GM19043 (cell line): Measurements from ENCODE around the gene RBM6.
"Not testable (repeated sequence)": the region's sequence is repeated elsewhere in the genome, so short reads cannot be mapped to it uniquely, and the experiment has no call there.

Experiments used
- ATAC-seq: cut with Tn5 transposase; IDR thresholded peaks from one replicate; pipeline ENCODE4 v1.9.1; 2021; ENCODE audit warnings: low read depth; ENCODE audit not compliant: unreplicated experiment

Gene RBM6

GRCh38 chr3:49939858-49940666 lies at the start of gene RBM6:
Gene RBM6, plus strand, starts transcription at chr3:49940150. Its CDS starts 22,492 bp downstream, at chr3:49962642.
- peak; percentile 94 for ATAC-seq

- ATAC-seq, result no peak
These were observed 44.2 kb upstream of the RBM6 start for GRCh38 chr3:49895791-49896190.

DNA sequence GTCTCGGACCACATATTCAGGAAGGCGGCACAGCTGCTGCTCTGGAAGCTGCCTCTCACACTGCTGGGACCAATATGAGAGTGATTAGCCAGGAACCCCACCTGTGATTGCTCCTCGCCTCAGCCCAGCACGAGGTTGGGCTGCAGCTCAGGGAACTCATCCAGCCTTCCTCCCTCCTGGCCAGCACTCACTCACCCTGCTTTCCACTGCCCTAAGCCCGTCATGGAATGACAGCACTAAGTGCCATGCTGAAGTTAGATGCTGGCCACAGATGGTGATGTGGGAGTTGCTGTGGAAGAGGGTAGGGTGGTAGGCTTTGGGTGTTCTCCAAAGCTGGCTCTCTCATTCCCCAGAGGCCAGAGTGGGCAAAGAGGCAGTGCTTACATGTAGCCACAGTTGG lies 43.6 kb upstream of the RBM6 start:
- no peak for ATAC-seq

DNA sequence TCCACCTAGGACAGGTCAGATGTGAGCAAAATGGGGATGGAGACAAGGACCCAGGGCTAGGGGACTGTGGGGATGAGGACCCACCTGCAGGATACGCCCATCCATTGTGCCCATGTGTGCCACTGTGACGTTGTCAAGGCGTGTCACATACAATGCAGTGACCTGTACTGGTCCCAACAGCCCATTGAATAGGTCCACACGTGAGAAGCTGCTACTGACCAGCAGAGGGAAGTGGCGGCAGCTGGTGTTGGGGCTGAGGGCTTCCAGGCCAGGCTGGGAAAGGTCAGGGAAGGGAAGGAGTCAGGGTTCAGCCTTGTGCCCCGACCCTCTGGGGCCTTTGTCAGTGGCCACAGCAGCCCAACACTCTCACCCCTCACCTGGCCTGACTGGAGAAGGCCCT lies 41.0 kb upstream of the RBM6 start:
- ATAC-seq, result no peak

DNA sequence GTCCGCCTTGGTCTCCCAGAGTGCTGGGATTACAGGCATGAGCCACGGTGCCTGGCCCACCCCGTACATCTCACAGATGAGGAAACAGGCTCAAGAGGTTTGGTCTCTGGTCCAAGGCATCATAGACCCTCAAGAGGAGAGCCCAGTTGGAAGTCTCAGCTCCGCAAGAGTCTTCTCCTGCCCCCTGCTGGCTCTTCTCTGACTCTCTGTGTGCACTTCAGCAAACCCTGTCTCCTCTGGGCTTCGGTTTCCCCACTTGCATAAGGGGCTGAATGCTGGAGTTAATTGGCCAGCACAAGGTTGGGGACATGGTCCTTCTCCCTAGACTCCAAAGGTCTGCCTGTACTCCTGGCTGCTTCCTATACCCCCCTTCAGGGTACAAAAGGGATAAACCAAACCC lies 40.1 kb upstream of the RBM6 start:
- ATAC-seq, result no peak

DNA sequence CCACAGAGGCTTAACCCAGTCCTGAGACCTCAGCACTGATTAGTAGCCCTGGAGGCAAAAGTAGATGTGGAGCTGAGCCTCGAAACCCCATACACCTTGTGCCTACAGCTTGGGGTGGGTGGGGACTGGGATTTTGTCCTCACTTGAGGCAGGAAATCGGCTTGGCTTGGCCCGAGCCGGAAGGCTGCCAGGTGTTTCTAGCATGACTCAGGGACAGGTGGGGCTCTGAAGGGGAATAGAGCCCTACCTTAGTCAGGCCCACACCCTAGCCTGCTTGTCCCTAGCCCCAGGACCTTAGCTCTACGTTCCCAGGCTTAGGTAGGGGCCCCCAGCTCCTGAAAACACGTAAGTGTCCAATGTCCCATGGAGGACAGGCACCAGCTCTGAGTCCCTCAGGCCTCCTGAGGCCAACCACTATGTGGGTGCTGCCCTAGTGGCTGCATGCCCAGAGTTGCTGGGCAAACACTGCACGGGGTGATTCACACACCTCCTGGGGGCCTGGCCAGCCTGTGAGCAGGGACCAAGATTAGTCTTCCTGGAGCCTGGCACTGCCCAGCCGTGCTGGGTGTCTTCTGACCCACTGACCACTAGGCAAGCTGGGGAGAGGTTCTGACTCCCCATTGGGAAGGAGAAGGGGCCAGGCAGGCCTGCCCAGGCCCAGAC lies 39.3 kb upstream of the RBM6 start:
- no peak for ATAC-seq

GRCh38 chr3:49901366-49902339 lies 38.3 kb upstream of the RBM6 start:
- ATAC-seq, result no peak

- no peak for ATAC-seq
These were observed 37.2 kb upstream of the RBM6 start for GRCh38 chr3:49902511-49903345.

- ATAC-seq, result peak; percentile 78
These were observed 36.2 kb upstream of the RBM6 start, which contains the start of gene MST1R for GRCh38 chr3:49903451-49904424. Gene MST1R, minus strand, starts transcription at chr3:49903873. Its CDS starts 264 bp downstream, at chr3:49903609.

DNA sequence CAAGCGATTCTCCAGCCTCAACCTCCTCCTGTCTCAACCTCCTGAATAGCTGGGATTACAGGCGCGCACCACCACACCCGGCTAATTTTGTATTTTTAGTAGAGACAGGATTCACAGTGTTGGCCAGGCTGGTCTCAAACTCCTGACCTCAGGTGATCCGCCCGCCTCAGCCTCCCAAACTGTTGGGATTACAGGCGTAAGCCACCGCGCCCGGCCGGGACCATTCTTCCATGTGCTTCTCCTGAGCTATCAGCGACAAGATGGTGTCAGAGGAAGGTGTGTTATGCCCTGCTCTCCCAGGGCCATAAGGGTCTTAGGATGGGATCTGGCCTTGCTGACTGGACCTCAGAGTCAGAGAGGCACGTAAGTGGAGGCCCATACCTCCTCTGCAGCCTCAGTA lies 35.5 kb upstream of the RBM6 start:
- not testable (repeated sequence) for ATAC-seq

- no peak for ATAC-seq
These were observed 33.7 kb upstream of the RBM6 start for GRCh38 chr3:49906073-49906743.

DNA sequence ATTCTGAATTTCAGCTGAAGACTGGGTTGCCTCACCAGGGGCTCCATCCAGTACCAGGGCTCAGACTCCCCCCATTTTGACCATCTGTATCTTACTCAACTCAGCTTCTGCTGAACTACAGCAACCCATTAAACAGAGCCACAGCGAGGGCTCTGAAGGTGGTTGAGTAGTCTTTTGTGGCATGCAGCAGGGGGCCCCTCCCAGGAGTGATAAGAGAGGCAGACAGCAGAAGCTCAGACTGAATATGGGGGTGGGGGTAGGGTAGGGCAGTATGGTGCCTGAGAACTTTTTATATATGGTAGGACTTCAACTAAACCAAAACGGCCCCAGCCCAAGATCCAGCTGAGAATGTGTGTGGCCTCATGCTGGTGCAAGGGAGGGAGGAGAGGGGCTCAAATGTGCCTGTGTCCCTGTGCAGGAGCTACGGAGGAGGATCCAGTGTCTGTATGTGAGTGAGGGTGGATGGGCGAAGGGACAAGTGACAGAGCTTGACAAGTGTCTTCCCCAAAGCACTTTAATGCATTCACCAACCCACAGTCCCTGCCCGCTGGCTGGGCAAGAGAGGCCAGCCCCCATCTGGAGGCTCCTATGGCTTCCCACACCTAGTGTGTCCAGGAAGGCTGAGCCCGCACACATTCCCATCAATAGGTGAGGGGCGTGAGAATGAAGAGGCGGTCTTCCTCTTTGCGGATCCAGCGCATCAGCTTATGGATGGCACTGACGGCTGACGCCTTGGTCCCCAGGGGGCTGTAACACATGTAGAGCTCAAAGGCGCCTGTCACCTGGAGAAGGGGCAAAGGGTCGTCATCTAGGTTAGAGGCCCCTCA lies 31.4 kb upstream of the RBM6 start:
- no peak for ATAC-seq

DNA sequence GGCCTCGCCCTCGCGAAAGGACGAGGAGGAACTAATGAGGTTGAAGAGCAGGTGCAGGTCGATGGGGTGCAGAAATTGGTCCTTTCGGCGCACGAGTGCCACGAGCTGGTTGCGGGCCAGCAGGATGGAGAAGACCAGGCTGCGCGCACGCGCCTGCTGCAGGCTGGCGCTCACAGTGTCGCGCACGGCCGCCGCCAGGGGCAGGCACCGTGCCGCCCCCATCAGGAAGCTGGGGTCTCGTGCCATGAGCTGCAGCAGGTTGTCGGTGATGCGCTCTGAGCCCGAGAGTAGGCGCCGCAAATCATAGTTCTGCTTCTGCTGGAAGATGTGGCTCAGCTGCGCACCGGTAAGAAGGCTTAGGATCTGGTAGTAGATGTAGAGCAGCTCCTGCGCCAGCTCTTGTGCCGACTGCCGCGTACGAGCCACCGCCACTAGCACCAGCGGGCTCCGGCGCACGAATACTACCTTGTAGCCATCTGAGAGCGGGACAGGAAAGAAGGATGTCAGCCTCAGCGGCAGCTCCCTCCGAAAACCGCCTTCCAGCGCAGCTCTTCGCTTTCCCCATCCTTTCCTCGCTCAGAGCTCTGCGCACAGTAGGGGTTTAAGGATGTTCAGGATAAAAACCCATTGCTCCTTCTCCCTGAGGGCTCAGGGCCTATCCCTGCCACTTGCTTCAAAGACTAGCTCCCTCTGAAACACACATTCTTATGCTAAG lies 29.4 kb upstream of the RBM6 start:
- no peak for ATAC-seq

DNA sequence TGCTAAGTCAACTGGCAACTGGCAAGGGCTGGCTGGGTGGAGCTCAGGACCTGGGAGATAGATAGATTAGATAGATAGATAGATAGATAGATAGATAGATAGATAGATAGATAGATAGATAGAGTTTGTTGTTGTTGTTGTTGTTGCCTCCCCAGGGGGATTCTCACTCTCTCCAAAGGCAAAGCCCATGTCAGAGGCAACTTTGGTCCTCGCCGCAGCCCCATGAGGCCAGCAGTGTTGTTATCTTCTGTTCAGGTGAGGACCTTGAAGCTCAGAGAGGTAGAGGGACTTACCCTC lies 28.9 kb upstream of the RBM6 start:
- ATAC-seq, result no peak

DNA sequence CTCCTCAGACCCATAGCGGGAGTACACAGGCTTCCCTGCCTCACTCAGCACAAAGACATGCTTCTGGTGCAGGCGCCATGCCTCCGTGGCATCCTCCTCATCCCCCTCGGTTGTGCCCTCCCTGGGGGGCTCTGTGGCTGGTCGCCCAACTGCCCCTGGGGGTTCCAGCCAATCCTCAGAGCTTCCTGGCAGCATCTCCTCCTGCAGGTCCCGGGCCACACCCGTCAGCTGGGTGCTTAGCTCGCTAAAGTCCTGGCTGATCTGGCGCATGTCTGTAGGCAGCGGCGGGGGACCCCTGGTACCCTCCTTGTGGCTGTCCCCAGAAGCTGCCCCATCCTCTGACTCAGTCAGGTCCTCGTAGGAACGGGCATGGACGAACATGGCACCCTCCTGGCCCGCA lies 28.3 kb upstream of the RBM6 start:
- ATAC-seq, result no peak

GRCh38 chr3:49912881-49913281 lies 27.1 kb upstream of the RBM6 start:
- ATAC-seq, result no peak

- ATAC-seq, result no peak
These were observed 25.0 kb upstream of the RBM6 start for GRCh38 chr3:49914906-49915305.
